CD4-positive, alpha-beta T cell treated with Interleukin-21 for 1 hour (primary cell): ENCODE measurements around the gene FAS.

Source experiments
- DNase-seq: peaks from one replicate; pipeline ENCODE4 v3.0.0-alpha.2; 2020

The FAS gene

DNA sequence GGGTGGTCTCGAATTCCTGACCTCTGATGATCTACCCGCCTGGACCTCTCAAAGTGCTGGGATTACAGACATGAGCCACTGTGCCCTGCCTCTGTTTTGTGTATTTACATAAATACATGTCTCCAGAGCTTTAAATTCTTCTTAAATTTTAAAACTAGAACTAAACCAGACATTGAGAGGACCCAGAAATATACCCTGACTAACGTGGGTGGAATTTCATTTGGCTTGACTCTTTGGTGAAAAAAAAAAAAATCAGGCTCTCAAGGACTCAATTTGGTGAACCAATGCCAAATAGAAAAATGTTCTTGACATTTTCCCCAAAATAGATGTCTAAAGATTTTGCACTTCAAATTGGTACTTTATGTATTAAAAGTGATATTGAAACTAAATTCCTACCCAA is 16.6 kb upstream of the FAS start:
- DNase-seq = no peak

DNA sequence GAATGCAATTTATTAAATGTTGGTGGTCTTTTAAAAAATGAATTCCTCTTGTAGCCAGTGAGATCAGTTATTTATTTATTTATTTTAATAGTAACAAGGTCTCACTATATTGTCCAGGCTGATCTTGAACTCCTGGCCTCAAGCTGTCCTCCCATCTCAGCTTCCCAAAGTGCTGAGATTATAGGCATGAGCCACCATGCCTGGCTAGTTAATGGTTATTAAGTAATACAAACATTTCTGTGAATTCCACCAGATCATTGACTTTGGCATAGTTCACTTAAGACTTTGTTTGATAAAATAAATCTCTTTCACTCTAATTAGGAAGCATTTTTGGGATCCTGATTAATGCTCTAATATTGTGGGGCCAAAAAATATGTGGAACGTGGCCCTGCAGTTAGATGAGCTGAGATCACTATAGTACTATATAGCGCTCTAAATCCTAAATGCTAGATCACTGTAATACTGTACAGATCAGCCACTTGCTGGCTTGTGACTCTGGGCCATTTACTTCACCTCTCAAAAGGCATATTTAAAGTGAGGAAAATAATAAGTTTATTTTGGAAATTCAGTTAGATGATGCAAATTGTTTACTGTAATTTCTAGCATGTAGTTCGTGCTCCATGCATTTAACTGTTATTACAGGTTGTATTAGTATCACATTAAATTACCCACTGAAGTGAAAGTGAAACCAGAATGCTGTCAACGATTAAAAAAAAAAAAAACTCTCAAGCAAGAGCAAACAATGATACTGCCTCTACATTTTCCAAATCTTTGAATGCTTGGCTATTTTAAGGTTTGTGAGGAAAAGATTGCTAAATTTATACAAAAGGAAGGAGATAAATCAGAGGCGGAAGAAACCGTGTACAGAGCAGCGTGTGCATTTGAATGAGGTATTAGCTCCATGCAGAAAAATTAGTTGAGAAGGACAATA is 15.9 kb upstream of the FAS start:
- DNase-seq = peak; percentile 44

- DNase-seq = no peak
Measured at GRCh38 chr10:88975377-88975720, 15.2 kb upstream of the FAS start.

DNA sequence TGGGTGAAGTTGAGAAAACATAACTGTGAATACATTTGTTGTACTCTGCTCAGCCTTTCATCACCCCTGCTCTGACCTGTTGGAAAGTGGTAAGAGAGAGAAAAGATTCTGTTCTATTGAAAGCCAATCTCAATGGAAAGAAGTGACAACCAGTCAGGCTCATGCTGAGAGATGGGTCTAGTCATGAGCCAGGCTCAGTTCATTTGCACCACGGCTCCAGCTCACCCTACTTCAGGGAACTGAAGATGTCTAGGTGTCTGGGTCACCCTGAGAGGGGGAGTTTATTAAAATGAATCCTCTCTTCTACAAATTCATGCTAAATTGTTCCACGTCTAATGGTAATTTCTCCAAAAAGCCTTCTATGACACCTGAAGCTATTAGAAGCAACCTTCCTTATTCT is 12.1 kb upstream of the FAS start:
- DNase-seq = no peak

DNA sequence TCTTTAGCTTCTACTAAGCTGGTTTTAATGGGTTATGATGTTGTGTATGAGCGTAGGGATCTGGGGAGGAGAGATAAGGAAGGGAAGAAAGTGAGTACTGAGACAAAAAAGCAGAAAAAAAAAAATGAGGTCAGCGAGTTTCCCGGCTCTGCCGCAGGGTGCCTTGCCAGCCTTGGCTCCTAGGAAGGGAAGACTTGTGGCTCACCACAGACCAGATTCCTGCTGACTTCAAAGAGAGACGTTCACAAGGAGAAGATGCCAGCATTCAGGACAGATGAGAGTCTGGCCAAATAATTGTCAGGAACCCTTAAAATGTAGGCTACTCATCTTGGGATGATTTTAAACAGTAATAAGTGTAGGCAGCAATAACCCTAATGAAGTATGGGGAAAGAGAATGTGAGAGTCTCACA is 11.4 kb upstream of the FAS start:
- no peak for DNase-seq

GRCh38 chr10:88979603-88980002 is 11.0 kb upstream of the FAS start:
- no peak for DNase-seq

DNA sequence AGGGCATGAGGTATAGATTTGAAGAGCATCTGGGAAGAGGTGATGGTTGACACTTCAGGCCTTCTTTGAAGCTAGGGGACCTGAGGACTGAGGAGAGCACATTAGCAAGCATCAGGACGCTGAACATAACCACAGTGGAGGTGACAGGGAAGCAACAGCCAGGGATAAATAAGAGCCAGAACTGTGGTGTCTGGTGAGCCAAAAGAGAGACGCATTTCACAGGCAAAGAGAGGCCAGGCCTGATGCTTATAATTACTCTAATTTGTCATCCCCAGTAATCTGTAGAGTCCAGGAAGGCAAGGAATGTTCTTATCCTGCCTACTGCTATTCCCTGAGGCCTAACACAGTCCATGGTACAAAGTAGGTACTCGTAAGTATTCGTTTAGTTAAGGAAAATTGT is 10.4 kb upstream of the FAS start:
- DNase-seq = no peak

- DNase-seq = no peak
Measured at GRCh38 chr10:88980800-88981199, 9.8 kb upstream of the FAS start.

DNA sequence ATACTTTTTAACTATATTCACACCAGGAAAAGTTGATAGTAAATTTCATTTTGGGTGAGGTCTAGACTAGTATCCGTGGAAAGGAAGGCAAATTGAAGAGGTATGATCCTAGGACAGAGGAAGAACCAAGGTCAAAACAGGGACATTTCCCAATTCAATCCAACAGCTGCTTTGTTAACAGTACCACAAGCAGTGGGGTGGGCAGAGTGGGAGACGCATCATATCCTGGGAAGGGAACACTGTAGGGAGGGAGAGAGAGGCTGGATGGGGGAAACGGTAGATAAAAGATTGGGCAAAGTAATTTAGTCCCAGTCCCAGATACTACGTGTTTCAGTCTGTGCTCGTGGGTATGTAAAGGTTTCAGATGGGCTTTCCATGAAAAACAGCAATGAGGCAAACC is 9.2 kb upstream of the FAS start:
- no peak for DNase-seq

DNA sequence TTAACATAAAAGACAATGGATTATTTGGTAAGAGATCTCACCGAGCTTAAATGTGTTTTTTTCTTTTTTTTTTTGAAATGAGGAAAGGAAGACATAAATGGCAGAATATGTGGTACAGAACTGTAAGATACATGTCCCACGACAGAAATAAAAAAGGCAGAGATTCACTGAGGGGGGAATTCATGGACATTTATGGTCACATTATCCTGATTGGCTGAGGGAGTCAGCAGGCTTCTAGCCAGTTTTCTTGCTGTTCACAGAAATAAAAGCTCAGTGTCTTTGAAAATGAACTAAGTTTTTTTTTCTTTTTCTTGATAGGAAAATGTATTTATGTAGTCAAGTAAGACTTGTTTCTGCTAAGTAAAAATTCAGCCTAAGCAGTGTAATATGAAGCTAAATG is 8.2 kb upstream of the FAS start:
- no peak for DNase-seq

DNA sequence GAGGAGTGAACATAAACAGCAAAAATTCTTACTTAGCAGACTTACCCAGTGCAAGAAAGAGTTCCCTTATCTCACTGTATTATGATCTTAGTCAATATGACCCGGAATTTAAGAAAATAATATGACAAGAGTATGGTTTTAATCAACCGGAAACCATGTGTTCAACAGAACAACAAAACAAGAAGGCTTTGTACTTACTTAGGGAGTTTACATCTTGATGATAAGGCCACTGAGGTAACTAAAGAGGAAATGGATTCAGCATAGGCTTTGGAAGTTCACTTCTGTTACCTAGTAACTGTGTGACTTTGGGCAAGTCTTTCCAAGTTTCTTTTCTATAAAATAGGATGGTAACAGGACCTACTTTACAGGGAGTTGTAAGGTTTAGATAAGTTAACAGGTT is 7.4 kb upstream of the FAS start:
- peak; percentile 37 for DNase-seq

DNA sequence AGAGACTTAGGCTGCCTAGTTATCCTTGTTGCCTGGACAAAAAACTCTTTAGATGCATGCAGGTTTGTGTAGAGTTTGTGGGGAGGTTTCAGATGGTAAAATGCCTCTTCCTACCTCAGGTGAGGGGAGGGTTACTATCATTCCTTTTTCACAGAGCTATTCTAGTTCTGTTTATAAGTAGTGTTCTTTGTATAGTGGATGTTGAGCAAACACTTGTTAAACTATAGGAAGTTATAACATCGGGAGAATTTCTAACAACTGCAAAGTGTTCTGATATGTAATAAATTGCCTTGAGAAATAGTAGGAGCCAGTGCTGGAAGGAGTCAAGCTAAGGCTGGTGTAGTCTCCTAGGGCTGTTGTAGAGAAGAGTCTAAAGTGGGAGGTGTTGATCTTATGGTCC is 6.7 kb upstream of the FAS start:
- no peak for DNase-seq

DNA sequence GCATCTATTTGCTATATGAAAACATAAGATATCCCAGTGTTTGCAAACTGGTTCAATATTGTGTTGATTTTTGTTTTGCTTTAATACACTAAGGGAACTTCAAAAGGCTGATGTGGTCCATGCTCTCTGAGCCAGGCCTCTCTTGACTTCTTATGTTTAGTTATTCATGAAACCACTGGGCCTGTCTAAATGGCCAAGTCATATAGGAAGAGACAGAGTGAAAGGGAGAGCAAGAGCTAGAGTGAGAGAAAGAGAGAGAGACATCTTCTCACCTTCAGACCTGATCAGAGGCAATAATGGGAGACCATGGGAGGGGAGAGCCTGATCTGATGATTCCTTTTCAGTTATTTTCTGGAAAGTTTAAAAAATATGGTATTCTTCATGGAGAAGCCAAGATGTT is 6.1 kb upstream of the FAS start:
- DNase-seq = no peak

DNA sequence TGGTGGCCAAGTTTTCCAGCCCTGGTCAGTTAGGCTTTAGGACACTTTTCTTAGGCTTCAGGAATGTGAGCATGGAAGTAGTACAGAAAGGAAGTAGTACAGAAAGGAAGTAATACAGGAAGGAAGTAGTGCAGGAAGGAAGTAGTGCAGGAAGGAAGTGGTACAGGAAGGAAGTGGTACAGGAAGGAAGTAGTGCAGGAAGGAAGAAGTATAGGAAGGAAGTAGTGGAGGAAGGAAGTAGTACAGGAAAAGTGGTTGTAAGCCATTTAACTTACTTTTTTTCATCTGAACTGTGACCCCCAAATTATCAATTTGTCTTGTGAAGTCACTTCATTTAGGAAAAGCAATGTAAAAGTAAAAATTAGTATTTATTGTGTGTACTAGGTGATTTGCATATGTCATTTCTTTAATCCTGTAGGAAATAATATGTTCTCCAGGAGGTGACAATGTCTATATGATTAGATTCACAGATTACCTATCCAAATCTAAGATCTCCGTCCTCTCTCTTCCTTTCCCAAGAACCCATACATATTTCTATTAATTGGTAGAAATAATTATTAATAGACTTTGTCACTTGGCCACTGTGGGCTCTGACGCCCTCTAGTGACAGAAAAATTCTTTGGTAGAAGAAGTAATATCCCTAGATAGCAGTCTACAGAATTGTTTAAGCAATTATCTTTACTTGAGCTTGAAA is 3.9 kb upstream of the FAS start:
- DNase-seq = peak; percentile 53

DNA sequence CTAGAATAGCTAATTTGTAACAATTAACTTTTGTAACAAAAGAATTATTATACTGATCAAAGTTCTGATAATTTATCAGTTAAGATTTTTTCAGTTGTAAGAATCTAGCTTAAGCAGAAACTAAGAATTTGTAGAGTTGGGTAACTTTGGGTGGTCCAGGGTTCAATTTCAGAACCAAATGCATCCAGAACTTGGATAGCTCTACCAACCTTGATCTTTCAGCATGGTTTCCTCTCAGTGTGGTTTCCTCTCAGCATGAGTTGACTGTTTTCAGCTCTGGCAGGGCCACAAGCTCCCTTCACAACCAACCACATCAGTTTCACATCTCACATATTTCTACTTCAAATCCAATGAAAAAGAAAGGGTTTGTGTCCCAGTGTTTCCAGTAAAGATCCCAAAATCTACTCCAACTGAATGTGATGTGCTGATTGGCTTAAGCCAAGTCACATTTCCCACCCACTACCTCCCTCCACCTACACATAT is 3.3 kb upstream of the FAS start:
- DNase-seq = peak; percentile 46

DNA sequence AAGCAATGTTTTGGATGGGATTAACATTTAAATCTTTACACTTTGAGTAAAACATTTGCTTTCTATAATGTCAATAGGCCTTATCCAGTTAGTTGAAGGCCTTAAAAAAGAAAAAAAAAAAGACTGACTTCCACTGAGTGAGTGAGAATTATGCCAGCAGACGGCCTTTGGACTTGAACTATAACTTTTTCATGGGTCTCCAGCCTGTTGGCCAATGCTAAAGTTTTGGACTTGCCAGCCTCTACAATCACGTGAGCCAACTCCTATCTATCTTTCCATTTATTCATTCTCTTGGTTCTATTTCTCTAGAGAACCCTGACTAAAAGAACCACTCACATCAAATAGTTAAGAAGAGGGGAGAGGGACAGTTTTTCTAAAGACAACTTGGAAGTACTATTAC is 2.8 kb upstream of the FAS start:
- DNase-seq = no peak

GRCh38 chr10:88989423-88989822 is 1.2 kb upstream of the FAS start:
- DNase-seq = no peak

DNA sequence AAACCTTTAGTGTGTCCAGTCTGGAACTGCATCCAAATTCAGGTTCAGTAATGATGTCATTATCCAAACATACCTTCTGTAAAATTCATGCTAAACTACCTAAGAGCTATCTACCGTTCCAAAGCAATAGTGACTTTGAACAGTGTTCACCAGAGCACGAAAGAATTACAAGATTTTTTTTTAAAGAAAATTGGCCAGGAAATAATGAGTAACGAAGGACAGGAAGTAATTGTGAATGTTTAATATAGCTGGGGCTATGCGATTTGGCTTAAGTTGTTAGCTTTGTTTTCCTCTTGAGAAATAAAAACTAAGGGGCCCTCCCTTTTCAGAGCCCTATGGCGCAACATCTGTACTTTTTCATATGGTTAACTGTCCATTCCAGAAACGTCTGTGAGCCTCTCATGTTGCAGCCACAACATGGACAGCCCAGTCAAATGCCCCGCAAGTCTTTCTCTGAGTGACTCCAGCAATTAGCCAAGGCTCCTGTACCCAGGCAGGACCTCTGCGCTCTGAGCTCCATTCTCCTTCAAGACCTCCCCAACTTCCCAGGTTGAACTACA is 694 bp upstream of the FAS start:
- DNase-seq = peak; percentile 37

DNA sequence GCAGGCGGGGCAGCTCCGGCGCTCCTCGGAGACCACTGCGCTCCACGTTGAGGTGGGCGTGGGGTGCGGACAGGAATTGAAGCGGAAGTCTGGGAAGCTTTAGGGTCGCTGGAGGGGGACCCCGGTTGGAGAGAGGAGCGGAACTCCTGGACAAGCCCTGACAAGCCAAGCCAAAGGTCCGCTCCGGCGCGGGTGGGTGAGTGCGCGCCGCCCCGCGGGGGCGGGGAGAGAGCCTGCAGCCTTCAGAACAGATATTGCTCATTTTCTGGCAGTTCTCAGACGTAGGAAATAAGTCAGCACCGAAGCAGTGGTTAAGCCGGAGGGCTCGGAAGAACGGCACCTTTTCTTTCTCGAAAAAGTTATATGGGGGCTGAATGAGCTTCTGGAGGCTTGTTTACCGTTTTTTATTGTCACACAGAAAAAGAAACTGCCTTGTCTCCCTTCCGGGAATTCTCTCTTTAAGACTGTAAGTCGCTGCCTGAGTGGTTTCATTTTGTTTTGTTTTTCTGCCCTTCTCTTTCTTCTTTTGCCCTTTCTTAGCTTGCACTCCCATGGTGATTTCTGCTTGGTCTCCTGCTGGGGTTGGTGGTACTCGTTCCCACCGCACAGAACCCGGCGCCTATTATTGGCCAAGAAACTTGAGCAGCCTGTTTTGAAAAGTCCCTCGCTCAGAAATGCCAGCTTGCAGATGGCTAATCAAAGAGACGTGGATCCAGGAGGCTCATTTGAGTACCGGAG is 732 bp downstream of the FAS start:
- peak; percentile 77 for DNase-seq

GRCh38 chr10:88991899-88992320 is 1.3 kb downstream of the FAS start:
- DNase-seq = no peak

- peak; percentile 55 for DNase-seq
Measured at GRCh38 chr10:88992921-88993524, 2.4 kb downstream of the FAS start.

DNA sequence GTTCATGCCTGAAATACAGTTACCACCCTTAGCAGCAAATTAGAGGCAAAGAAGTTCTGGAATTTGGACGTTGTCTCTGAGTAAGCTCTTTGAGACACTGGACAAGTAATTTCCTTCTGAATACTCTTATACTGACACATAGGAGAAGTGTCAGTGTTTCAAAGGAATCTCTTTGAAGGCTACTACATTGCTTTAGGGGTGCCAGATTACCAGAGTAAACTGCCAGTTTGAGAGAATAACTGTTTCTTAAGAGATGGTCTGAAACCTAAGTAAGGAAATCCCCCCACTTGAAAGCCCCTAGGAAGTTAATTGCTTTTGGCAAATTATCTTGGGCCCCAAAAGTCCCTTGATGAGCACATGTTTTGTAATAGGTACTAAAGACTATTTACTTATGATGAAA is 3.4 kb downstream of the FAS start:
- peak; percentile 71 for DNase-seq
